ENCODE data around the gene TMPRSS7. TPM values are rescaled to one million over a fixed set of nuclear protein-coding genes. Genes with fewer than 3 reads are reported as not detected.

TMPRSS7 gene
- total and polyA plus RNA-seq, 2 experiments from 2014 or later = not detected

GRCh38 chr3:112129925-112130637, 95.5 kb downstream of the TMPRSS7 start:
- no peak overlapping the region for H3K4me2 ChIP-seq
- no peaks in the 10 kb centered on the region for H3K36me3 ChIP-seq (ENCODE audit: insufficient read depth)
- no peaks in the 10 kb centered on the region for H3K27me3 ChIP-seq (ENCODE audit: insufficient read depth)
- H3K4me1 ChIP-seq (ENCODE audit: insufficient read depth) = peaks cover 34% of the 10 kb centered on the region
- no peak overlapping the region for H3K27ac Mint-ChIP-seq
- no peak overlapping the region for H2AFZ ChIP-seq
- H3K36me3 Mint-ChIP-seq (ENCODE audit: low read depth) = no peaks in the 10 kb centered on the region
- no peak overlapping the region for H3K4me3 Mint-ChIP-seq
- peaks cover 50% of the 10 kb centered on the region for H3K4me1 Mint-ChIP-seq
- no peaks in the 10 kb centered on the region for H3F3A ChIP-seq (replicated peaks; ENCODE audit: low read depth)
- TF ChIP-seq EZH2 (IDR thresholded peaks at IDR 0.05; ENCODE audit: low read depth, unreplicated experiment) = no peak
- TF ChIP-seq, protein P1, sequence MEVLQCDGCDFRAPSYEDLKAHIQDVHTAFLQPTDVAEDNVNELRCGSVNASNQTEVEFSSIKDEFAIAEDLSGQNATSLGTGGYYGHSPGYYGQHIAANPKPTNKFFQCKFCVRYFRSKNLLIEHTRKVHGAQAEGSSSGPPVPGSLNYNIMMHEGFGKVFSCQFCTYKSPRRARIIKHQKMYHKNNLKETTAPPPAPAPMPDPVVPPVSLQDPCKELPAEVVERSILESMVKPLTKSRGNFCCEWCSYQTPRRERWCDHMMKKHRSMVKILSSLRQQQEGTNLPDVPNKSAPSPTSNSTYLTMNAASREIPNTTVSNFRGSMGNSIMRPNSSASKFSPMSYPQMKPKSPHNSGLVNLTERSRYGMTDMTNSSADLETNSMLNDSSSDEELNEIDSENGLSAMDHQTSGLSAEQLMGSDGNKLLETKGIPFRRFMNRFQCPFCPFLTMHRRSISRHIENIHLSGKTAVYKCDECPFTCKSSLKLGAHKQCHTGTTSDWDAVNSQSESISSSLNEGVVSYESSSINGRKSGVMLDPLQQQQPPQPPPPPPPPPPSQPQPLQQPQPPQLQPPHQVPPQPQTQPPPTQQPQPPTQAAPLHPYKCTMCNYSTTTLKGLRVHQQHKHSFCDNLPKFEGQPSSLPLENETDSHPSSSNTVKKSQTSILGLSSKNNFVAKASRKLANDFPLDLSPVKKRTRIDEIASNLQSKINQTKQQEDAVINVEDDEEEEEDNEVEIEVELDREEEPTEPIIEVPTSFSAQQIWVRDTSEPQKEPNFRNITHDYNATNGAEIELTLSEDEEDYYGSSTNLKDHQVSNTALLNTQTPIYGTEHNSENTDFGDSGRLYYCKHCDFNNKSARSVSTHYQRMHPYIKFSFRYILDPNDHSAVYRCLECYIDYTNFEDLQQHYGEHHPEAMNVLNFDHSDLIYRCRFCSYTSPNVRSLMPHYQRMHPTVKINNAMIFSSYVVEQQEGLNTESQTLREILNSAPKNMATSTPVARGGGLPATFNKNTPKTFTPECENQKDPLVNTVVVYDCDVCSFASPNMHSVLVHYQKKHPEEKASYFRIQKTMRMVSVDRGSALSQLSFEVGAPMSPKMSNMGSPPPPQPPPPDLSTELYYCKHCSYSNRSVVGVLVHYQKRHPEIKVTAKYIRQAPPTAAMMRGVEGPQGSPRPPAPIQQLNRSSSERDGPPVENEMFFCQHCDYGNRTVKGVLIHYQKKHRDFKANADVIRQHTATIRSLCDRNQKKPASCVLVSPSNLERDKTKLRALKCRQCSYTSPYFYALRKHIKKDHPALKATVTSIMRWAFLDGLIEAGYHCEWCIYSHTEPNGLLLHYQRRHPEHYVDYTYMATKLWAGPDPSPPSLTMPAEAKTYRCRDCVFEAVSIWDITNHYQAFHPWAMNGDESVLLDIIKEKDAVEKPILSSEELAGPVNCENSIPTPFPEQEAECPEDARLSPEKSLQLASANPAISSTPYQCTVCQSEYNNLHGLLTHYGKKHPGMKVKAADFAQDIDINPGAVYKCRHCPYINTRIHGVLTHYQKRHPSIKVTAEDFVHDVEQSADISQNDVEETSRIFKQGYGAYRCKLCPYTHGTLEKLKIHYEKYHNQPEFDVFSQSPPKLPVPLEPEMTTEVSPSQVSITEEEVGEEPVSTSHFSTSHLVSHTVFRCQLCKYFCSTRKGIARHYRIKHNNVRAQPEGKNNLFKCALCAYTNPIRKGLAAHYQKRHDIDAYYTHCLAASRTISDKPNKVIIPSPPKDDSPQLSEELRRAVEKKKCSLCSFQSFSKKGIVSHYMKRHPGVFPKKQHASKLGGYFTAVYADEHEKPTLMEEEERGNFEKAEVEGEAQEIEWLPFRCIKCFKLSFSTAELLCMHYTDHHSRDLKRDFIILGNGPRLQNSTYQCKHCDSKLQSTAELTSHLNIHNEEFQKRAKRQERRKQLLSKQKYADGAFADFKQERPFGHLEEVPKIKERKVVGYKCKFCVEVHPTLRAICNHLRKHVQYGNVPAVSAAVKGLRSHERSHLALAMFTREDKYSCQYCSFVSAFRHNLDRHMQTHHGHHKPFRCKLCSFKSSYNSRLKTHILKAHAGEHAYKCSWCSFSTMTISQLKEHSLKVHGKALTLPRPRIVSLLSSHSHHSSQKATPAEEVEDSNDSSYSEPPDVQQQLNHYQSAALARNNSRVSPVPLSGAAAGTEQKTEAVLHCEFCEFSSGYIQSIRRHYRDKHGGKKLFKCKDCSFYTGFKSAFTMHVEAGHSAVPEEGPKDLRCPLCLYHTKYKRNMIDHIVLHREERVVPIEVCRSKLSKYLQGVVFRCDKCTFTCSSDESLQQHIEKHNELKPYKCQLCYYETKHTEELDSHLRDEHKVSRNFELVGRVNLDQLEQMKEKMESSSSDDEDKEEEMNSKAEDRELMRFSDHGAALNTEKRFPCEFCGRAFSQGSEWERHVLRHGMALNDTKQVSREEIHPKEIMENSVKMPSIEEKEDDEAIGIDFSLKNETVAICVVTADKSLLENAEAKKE (CRISPR knock-in tag; IDR thresholded peaks at IDR 0.05) = no peak
- TF ChIP-seq CREB1 (CRISPR knock-in tag; IDR thresholded peaks at IDR 0.05; ENCODE audit: low read depth) = no peak
- no peak for TF ChIP-seq STAT1 (IDR thresholded peaks at IDR 0.05; ENCODE audit: unreplicated experiment)
- TF ChIP-seq JUNB (IDR thresholded peaks at IDR 0.05; ENCODE audit: unreplicated experiment) = no peak
- H3K9me2 ChIP-seq (ENCODE audit: insufficient read depth) = no peaks in the 10 kb centered on the region
- H4K20me1 ChIP-seq (replicated peaks; ENCODE audit: insufficient read depth) = no peaks in the 10 kb centered on the region
- H3K27me3 Mint-ChIP-seq (ENCODE audit: insufficient read depth, low read depth, poor library complexity) = no peaks in the 10 kb centered on the region
- ATAC-seq = no peak
- H3K27ac ChIP-seq (ENCODE audit: low read depth) = no peak overlapping the region; the same call in 1 of the 2 replicates
- no peaks in the 10 kb centered on the region for H3K9me3 Mint-ChIP-seq
- DNase-seq (ENCODE audit: low spot score) = no peak
- H3K79me2 ChIP-seq (replicated peaks; ENCODE audit: insufficient read depth) = no peaks in the 10 kb centered on the region
- H3K4me3 ChIP-seq = no peak overlapping the region

DNA sequence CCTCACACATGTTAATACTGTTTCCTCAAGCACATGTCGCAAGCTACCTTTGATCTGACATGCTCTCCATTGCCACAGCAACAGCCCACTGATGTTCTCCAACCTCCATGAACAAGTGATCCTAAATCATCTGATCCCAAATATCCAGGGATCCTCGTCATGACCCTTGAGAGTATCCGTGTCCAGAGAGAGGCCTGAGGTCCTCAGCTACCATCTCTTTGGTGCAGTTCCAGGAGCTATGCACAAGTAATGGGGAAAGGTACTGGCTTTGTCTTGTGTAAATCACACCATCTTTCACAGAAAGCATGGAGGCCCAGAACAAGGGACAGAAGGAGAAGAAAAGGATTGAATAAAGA, 96.1 kb downstream of the TMPRSS7 start:
- ATAC-seq = no peak
- H3K27ac Mint-ChIP-seq = no peak overlapping the region
- no peaks in the 10 kb centered on the region for H3K27me3 ChIP-seq (ENCODE audit: insufficient read depth)
- no peak overlapping the region for H2AFZ ChIP-seq
- peaks cover 29% of the 10 kb centered on the region for H3K4me1 ChIP-seq (ENCODE audit: insufficient read depth)
- H3K36me3 Mint-ChIP-seq (ENCODE audit: low read depth) = no peaks in the 10 kb centered on the region
- no peaks in the 10 kb centered on the region for H3K27me3 Mint-ChIP-seq (ENCODE audit: insufficient read depth, low read depth, poor library complexity)
- no peaks in the 10 kb centered on the region for H3K9me2 ChIP-seq (ENCODE audit: insufficient read depth)
- H4K20me1 ChIP-seq (replicated peaks; ENCODE audit: insufficient read depth) = no peaks in the 10 kb centered on the region
- no peaks in the 10 kb centered on the region for H3F3A ChIP-seq (replicated peaks; ENCODE audit: low read depth)
- no peak overlapping the region for H3K4me2 ChIP-seq
- H3K4me1 Mint-ChIP-seq = peaks cover 45% of the 10 kb centered on the region
- no peak overlapping the region for H3K27ac ChIP-seq (ENCODE audit: low read depth)
- no peaks in the 10 kb centered on the region for H3K9me3 Mint-ChIP-seq
- H3K79me2 ChIP-seq (replicated peaks; ENCODE audit: insufficient read depth) = no peaks in the 10 kb centered on the region
- no peak overlapping the region for H3K4me3 Mint-ChIP-seq
- no peaks in the 10 kb centered on the region for H3K36me3 ChIP-seq (ENCODE audit: insufficient read depth)
- DNase-seq (ENCODE audit: low spot score) = no peak
- H3K4me3 ChIP-seq = no peak overlapping the region
- no peak for TF ChIP-seq CREB1 (CRISPR knock-in tag; IDR thresholded peaks at IDR 0.05; ENCODE audit: low read depth)
- no peak for TF ChIP-seq EZH2 (IDR thresholded peaks at IDR 0.05; ENCODE audit: low read depth, unreplicated experiment)
- TF ChIP-seq, protein P1 (CRISPR knock-in tag; IDR thresholded peaks at IDR 0.05) = no peak

Measured in GM23338 (cell line).